ENCODE measurements around the gene PLK2. TPM values are rescaled to one million over a fixed set of nuclear protein-coding genes. Genes with fewer than 3 reads are reported as not detected.

Gene PLK2
- total and polyA plus RNA-seq, 2 donors (not counting 3 experiments of a cell fraction or from before 2014, with no cell fraction given), result 199 to 250 TPM

GRCh38 chr5:58505502-58505901 is 45.6 kb upstream of the PLK2 start:
- no peak for DNase-seq (ENCODE audit: low read depth, low spot score)
- Histone ChIP-seq H3K9me1 (replicated peaks; ENCODE audit: control insufficient read depth, extremely low read depth, insufficient read depth, low read length) (no peaks in the 10 kb centered on the region), H3K4me2 (ENCODE audit: insufficient read depth, low read length) (no peak overlapping the region), H4K20me1 (replicated peaks; ENCODE audit: control insufficient read depth, extremely low read depth, insufficient read depth, low read length) (no peaks in the 10 kb centered on the region), H2AFZ (ENCODE audit: low read depth, low read length) (no peak overlapping the region), H3K4me3 (replicated peaks in 1 of 3; ENCODE audit: insufficient read depth in 1 of 3, low read depth in 1 of 3, low read length in 3 of 3) (no peak overlapping the region), H3K4me1 (ENCODE audit: control insufficient read depth, extremely low read depth, insufficient read depth, low read length) (no peaks in the 10 kb centered on the region), H3K27me3 (ENCODE audit: control insufficient read depth in 2 of 2, insufficient read depth in 2 of 2, low read length in 2 of 2) (peaks cover 3 to 5% of the 10 kb centered on the region in 2 experiments), H3K9me3 (replicated peaks; ENCODE audit: control insufficient read depth, insufficient read depth, low read length) (no peaks in the 10 kb centered on the region), H3K27ac (ENCODE audit: insufficient read depth, low read depth, low read length) (no peak overlapping the region), H3K79me2 (ENCODE audit: control insufficient read depth, insufficient read depth, low read length) (no peaks in the 10 kb centered on the region), H3K36me3 (ENCODE audit: control insufficient read depth in 2 of 2, extremely low read depth in 1 of 2, insufficient read depth in 2 of 2, low read length in 2 of 2) (no peaks in the 10 kb centered on the region), H3K9ac (replicated peaks; ENCODE audit: extremely low read depth, insufficient read depth, low read length) (no peak overlapping the region)
- dilution Hi-C loops (cut with MboI; ENCODE audit: extremely low pct_ligation_motif_present, low sequenced_read_pairs) (no loop called here), intact Hi-C loops (cut with micrococcal nuclease) (no loop called here)
- FAIRE-seq, result no peak
- ChIA-PET CTCF (interaction anchor here (1.1 kb wide), 3 partner anchors 302 to 1208 kb away, joined by 3 to 4 read pairs (median 3); no protein-coding TSS in a partner anchor), POLR2A (no interaction called here)
- TF ChIP-seq MAX (IDR thresholded peaks at IDR 0.05; ENCODE audit: insufficient read depth, insufficient read length) (no peak), POLR2AphosphoS5 (IDR thresholded peaks at IDR 0.05; ENCODE audit: insufficient read depth, low read depth, low read length) (no peak), MYC (IDR thresholded peaks at IDR 0.05; ENCODE audit: low read depth, low read length) (no peak), FOS (IDR thresholded peaks at IDR 0.05; ENCODE audit: borderline replicate concordance, insufficient read depth, low read length) (no peak), EZH2 (IDR thresholded peaks at IDR 0.05; ENCODE audit: borderline replicate concordance, low read depth, low read length, severe bottlenecking) (no peak), POLR2A (IDR thresholded peaks at IDR 0.05; ENCODE audit: low read depth, low read length) (no peak), GATA2 (IDR thresholded peaks at IDR 0.05; ENCODE audit: insufficient read depth, insufficient read length, low read depth, low read length) (no peak), JUN (IDR thresholded peaks at IDR 0.05; ENCODE audit: borderline replicate concordance, insufficient read depth, insufficient read length, low read depth) (no peak)
- TF ChIP-seq, protein P1, sequence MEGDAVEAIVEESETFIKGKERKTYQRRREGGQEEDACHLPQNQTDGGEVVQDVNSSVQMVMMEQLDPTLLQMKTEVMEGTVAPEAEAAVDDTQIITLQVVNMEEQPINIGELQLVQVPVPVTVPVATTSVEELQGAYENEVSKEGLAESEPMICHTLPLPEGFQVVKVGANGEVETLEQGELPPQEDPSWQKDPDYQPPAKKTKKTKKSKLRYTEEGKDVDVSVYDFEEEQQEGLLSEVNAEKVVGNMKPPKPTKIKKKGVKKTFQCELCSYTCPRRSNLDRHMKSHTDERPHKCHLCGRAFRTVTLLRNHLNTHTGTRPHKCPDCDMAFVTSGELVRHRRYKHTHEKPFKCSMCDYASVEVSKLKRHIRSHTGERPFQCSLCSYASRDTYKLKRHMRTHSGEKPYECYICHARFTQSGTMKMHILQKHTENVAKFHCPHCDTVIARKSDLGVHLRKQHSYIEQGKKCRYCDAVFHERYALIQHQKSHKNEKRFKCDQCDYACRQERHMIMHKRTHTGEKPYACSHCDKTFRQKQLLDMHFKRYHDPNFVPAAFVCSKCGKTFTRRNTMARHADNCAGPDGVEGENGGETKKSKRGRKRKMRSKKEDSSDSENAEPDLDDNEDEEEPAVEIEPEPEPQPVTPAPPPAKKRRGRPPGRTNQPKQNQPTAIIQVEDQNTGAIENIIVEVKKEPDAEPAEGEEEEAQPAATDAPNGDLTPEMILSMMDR (IDR thresholded peaks at IDR 0.05; ENCODE audit: extremely low read depth in 1 of 2, insufficient read depth in 1 of 2, low read depth in 1 of 2, low read length in 2 of 2), result no peak
- BruUV-seq (replicated peaks), result no TSS peak

Data from endothelial cell of umbilical vein (primary cell).